BLaER1 (cell line): ENCODE data around the gene CDH4.
A peak's percentile ranks its signal among the peaks of the same experiment; 100 is the strongest.

Experiments
- H3K27ac ChIP-seq: shearing (Covaris generic); formaldehyde crosslinking; 2 replicates; pipeline ENCODE4 v1.8.1; 2022
- H3K27me3 ChIP-seq: shearing (Covaris generic); formaldehyde crosslinking; 2 replicates; pipeline ENCODE4 v1.8.1; 2022
- H3K36me3 ChIP-seq: shearing (Covaris generic); formaldehyde crosslinking; 2 replicates; pipeline ENCODE4 v1.8.1; 2022
- H3K4me1 ChIP-seq: shearing (Covaris generic); formaldehyde crosslinking; 2 replicates; pipeline ENCODE4 v1.8.1; 2022
- H3K4me2 ChIP-seq: shearing (Covaris generic); formaldehyde crosslinking; 2 replicates; pipeline ENCODE4 v1.8.1; 2022
- H3K4me3 ChIP-seq: shearing (Covaris generic); formaldehyde crosslinking; 2 replicates; pipeline ENCODE4 v1.8.1; 2022
- H3K9ac ChIP-seq: shearing (Covaris generic); formaldehyde crosslinking; 2 replicates; pipeline ENCODE4 v1.8.1; 2022
- H3K9me3 ChIP-seq: shearing (Covaris generic); formaldehyde crosslinking; 2 replicates; pipeline ENCODE4 v1.8.1; 2022
- H4K20me1 ChIP-seq: shearing (Covaris generic); formaldehyde crosslinking; 2 replicates; pipeline ENCODE4 v1.8.1; 2022
- Cebpa-rat ChIP-seq: shearing (Covaris generic); IDR thresholded peaks from 2 replicates; pipeline ENCODE4 v1.8.1; 2022

The CDH4 gene

DNA sequence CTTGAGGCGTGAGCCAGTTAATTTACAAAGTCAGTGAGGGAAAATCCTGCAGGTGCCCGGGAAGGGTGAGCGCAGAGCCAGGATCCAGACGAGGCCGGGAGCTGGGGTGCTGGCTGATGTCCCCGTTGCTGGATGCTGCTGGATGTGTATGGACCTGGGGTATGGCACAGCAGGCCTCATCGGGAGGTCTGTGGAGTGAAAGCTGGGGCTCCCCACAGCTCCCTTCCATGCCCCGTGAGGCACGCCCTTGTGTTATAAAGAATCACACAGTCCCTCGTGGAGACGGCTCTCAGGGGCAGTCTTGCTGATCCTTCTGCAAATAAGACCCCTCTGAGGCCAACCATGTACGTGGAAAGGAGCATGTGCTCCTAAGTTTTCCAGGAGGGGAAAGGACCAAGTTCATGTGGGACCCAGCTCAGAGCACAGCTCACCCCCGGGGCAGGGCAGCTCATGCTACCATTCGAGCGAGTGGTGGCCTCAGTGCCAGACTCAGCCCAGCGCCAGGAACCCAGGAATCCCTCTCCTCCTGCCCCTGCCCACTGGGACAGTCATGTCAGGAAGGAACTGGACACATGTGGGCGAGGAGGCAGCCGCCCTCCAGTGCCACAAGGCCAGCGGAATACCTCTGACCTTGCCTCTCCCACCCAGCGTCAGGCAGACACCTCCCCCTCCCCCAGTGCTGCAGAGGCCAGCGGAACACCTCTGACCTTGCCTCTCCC lies 97.5 kb downstream of the CDH4 start:
- Histone ChIP-seq H3K9ac (no peak overlapping the region), H3K27ac (no peak overlapping the region), H3K27me3 (no peaks in the 10 kb centered on the region), H3K9me3 (peaks cover 10% of the 10 kb centered on the region), H3K4me1 (peaks cover 51% of the 10 kb centered on the region), H3K4me2 (no peak overlapping the region; the same call in 1 of the 2 replicates), H3K36me3 (no peaks in the 10 kb centered on the region), H4K20me1 (no peaks in the 10 kb centered on the region; the same call in 1 of the 2 replicates), H3K4me3 (no peak overlapping the region)
- no peak for TF ChIP-seq Cebpa-rat

- H3K4me2 ChIP-seq, result no peak overlapping the region
- H3K27ac ChIP-seq, result no peak overlapping the region
- H3K9ac ChIP-seq, result no peak overlapping the region
- peaks cover 10% of the 10 kb centered on the region for H3K9me3 ChIP-seq
- H3K4me1 ChIP-seq, result peaks cover 52% of the 10 kb centered on the region
- no peak overlapping the region for H3K4me3 ChIP-seq
- no peaks in the 10 kb centered on the region for H3K27me3 ChIP-seq
- no peaks in the 10 kb centered on the region for H3K36me3 ChIP-seq
- TF ChIP-seq Cebpa-rat, result no peak
- H4K20me1 ChIP-seq, result no peaks in the 10 kb centered on the region; the same call in 1 of the 2 replicates
These were observed 98.6 kb downstream of the CDH4 start for GRCh38 chr20:61350500-61351250.

- no peaks in the 10 kb centered on the region for H3K27me3 ChIP-seq
- peak overlapping the region; percentile 37 for H3K4me2 ChIP-seq
These were observed 100.5 kb downstream of the CDH4 start for GRCh38 chr20:61352346-61353260.

GRCh38 chr20:61353261-61354000 lies 101.4 kb downstream of the CDH4 start:
- H3K9ac ChIP-seq, result no peak overlapping the region
- H3K27me3 ChIP-seq, result no peaks in the 10 kb centered on the region
- H3K4me1 ChIP-seq, result peaks cover 36% of the 10 kb centered on the region
- no peak overlapping the region for H3K27ac ChIP-seq
- no peaks in the 10 kb centered on the region for H3K9me3 ChIP-seq
- no peaks in the 10 kb centered on the region; the same call in 1 of the 2 replicates for H4K20me1 ChIP-seq
- TF ChIP-seq Cebpa-rat, result no peak
- no peaks in the 10 kb centered on the region for H3K36me3 ChIP-seq
- peak overlapping the region; percentile 37 for H3K4me2 ChIP-seq
- no peak overlapping the region for H3K4me3 ChIP-seq

More at GRCh38 chr20:61352346-61353260, 100.5 kb downstream of the CDH4 start:
- Histone ChIP-seq H3K36me3 (no peaks in the 10 kb centered on the region), H3K4me3 (no peak overlapping the region), H4K20me1 (no peaks in the 10 kb centered on the region; the same call in 1 of the 2 replicates), H3K9me3 (peaks cover 7% of the 10 kb centered on the region), H3K27ac (no peak overlapping the region), H3K4me1 (peaks cover 44% of the 10 kb centered on the region), H3K9ac (no peak overlapping the region)
- no peak for TF ChIP-seq Cebpa-rat

- no peak for TF ChIP-seq Cebpa-rat
- H3K4me2 ChIP-seq, result no peak overlapping the region
- H3K27me3 ChIP-seq, result no peaks in the 10 kb centered on the region
- no peak overlapping the region for H3K4me3 ChIP-seq
- H3K9me3 ChIP-seq, result no peaks in the 10 kb centered on the region
- H3K27ac ChIP-seq, result no peak overlapping the region
- H3K36me3 ChIP-seq, result no peaks in the 10 kb centered on the region
- no peaks in the 10 kb centered on the region; the same call in 1 of the 2 replicates for H4K20me1 ChIP-seq
- H3K9ac ChIP-seq, result no peak overlapping the region
- H3K4me1 ChIP-seq, result peaks cover 30% of the 10 kb centered on the region
These were observed 101.9 kb downstream of the CDH4 start for GRCh38 chr20:61354001-61354390.

DNA sequence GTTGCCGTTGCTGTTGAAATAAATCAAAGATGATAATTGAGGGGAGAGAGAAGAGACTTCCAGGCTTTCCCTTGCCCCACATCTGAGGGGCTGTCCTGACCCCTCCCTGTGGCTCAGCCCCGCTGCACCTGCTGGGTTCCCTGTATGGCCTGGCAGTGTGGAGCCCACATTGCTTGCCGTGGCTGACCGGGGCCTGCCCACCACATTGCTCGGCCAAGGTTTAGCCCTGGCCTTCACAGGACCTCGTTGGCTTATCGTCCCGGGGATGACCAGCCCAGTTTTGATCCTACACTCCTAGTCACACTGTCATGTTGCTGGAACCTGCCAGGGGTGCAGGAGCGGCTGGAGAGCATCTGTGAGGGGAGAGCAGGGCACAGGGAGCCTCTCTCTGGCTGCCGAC lies 102.4 kb downstream of the CDH4 start:
- H3K27me3 ChIP-seq, result no peaks in the 10 kb centered on the region
- H3K9ac ChIP-seq, result no peak overlapping the region
- H4K20me1 ChIP-seq, result no peaks in the 10 kb centered on the region; the same call in 1 of the 2 replicates
- H3K4me1 ChIP-seq, result peaks cover 26% of the 10 kb centered on the region
- H3K9me3 ChIP-seq, result no peaks in the 10 kb centered on the region
- no peak for TF ChIP-seq Cebpa-rat
- H3K36me3 ChIP-seq, result no peaks in the 10 kb centered on the region
- H3K4me3 ChIP-seq, result no peak overlapping the region
- H3K27ac ChIP-seq, result no peak overlapping the region
- no peak overlapping the region for H3K4me2 ChIP-seq

DNA sequence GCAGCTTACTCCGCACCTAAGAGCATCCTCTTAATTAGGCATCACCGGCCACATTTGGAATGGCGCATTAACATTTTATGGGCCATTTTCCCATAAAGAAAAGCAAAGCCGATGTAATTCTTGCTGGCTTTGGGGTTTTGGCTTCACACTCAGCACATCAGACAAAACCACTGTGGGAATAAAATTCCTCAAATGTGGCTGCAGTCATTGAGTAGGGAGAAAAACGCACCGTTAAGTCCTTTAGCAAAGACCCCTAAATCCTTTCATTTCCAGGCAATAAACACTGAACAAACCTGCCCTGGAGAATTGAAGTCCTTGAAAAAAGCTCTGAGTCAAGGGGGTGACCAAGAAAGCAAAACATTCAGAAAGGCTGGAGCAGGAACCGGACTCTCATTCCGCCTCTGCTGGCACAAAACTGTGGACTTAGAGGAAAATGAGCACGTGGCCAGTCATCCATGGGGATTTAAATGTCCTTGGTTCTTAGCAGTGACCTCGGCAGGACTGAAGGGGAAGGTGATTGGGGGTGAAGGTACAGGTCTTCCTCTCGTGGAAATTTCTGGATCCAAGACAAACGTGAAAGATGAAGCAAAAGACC lies 102.9 kb downstream of the CDH4 start:
- H3K4me3 ChIP-seq, result no peak overlapping the region
- TF ChIP-seq Cebpa-rat, result no peak
- H3K27ac ChIP-seq, result no peak overlapping the region
- no peak overlapping the region for H3K9ac ChIP-seq
- H4K20me1 ChIP-seq, result no peaks in the 10 kb centered on the region; the same call in 1 of the 2 replicates
- H3K9me3 ChIP-seq, result no peaks in the 10 kb centered on the region
- peaks cover 26% of the 10 kb centered on the region for H3K4me1 ChIP-seq
- H3K27me3 ChIP-seq, result no peaks in the 10 kb centered on the region
- no peak overlapping the region for H3K4me2 ChIP-seq
- no peaks in the 10 kb centered on the region for H3K36me3 ChIP-seq

DNA sequence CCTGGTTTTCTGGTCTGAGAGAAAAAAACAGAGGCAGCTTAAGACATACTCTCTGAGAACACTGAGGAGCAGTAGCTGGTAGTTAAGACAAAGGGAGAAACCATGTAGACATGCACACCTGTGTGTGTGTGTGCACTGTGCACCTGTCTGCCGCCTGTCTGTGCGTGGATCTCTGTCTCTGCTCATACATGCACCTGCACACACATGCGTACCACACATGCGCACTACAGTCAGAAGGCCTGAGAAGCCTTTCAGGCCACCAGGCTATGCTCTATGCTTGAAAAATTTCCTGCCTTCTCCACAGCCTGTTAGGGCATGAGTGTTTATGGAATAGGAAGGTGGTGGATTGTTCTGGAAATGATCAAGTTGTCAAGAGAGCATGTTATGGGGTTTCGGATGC lies 103.5 kb downstream of the CDH4 start:
- Histone ChIP-seq H3K9ac (no peak overlapping the region), H3K9me3 (no peaks in the 10 kb centered on the region), H3K4me3 (no peak overlapping the region), H3K4me2 (0 out of 2 replicates have a peak overlapping the region, but pooled peaks have one; percentile 12), H4K20me1 (no peaks in the 10 kb centered on the region; the same call in 1 of the 2 replicates), H3K36me3 (no peaks in the 10 kb centered on the region), H3K27ac (no peak overlapping the region), H3K27me3 (no peaks in the 10 kb centered on the region), H3K4me1 (peaks cover 26% of the 10 kb centered on the region)
- TF ChIP-seq Cebpa-rat, result no peak
